H7 (cell line): Measurements from ENCODE around the gene RSPH10B2. TPM values are rescaled to one million over a fixed set of nuclear protein-coding genes. Genes with fewer than 3 reads are reported as not detected.
"Not testable (repeated sequence)": the region's sequence is repeated elsewhere in the genome, so short reads cannot be mapped to it uniquely, and the experiment has no call there.

ENCODE experiments used
- DNase-seq: peaks from one replicate; pipeline ENCODE4 v3.0.0; 2012
- H3K27me3 ChIP-seq: 2 replicates; pipeline ENCODE4 v1.6.0; 2011; ENCODE audit warnings: mild to moderate bottlenecking, low read length; ENCODE audit not compliant: control insufficient read depth, insufficient read depth
- H3K36me3 ChIP-seq: replicated peaks from 2 replicates; pipeline ENCODE4 v1.5.1; 2011; ENCODE audit warnings: low read length; ENCODE audit not compliant: control insufficient read depth, insufficient read depth
- H3K4me3 ChIP-seq: 2 replicates; pipeline ENCODE4 v1.5.1; 2011; ENCODE audit warnings: low read depth, mild to moderate bottlenecking, control low read depth, low read length, moderate library complexity; ENCODE audit not compliant: insufficient read depth
- total RNA-seq: library from RNA; depleted of rRNA; stranded (reverse); fragments of >200 nt; shearing (Covaris generic); gene quantifications from 2 replicates; pipeline ENCODE4 v1.2.3, GENCODE V29; 2014; rRNA removed

Gene RSPH10B2
- total RNA-seq, 1 experiment from 2014 or later: 0.31 TPM

DNA sequence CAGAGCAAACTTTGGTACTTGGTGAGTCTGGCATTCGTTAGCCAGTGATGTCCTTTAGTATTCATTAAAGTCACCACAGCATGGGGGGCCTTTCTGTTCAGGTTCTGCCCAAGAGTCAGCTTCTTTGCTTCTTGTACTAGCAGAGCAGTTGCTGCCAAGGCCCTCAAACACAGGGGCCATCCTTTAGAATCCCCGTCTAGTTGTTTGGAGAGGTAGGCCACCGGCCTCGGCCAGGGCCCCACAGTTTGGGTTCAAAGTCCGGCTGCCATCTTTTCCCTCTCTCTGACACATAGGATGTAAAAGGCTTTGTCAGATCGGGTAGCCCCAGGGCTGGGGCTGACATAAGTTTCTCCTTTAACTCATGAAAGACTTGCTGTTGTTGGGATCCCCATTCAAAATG is 89.8 kb downstream of the RSPH10B2 start:
- not testable (repeated sequence) for DNase-seq, H3K4me3 ChIP-seq, H3K36me3 ChIP-seq, H3K27me3 ChIP-seq

GRCh38 chr7:6845971-6846449 is 92.1 kb downstream of the RSPH10B2 start:
- not testable (repeated sequence) for H3K27me3 ChIP-seq, DNase-seq, H3K4me3 ChIP-seq, H3K36me3 ChIP-seq

DNA sequence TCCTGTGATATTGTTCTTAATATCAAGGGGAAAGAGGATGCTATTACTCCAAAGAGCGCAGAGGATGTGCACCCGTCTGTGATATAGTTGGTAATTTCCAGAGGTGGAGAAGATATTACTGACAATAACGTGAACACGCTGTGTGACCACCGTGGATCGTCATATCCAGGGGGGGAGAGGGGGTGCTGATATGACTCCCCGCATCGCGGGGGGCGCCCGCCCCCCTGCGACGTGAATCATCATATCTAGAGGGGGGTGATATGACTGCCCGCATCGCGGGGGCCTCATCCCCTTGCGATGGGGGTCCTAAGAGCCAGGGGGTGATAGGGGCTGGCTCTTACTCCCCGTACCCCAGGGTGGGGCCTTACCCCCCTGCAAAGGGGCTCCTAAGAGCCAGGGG is 93.8 kb downstream of the RSPH10B2 start:
- H3K36me3 ChIP-seq, H3K4me3 ChIP-seq, H3K27me3 ChIP-seq, DNase-seq: not testable (repeated sequence)

Other genes starting within 250 kb of the RSPH10B2 start
- gene GRID2IP, start 202.6 kb upstream of the RSPH10B2 start, total RNA-seq: 0.28 and 0.33 TPM in 2 replicates
- gene ZDHHC4, start 176.6 kb upstream of the RSPH10B2 start, total RNA-seq: 54.8 and 63.2 TPM in 2 replicates
- 24.7 and 30.7 TPM in 2 replicates for gene INTS15, start 164.1 kb upstream of the RSPH10B2 start, total RNA-seq
- 6.4 and 6.5 TPM in 2 replicates for gene ZNF853, start 138.5 kb upstream of the RSPH10B2 start, total RNA-seq
- gene ZNF316, start 116.8 kb upstream of the RSPH10B2 start, total RNA-seq: 7.6 and 10.0 TPM in 2 replicates
- gene ZNF12, start 47.2 kb upstream of the RSPH10B2 start, total RNA-seq: 13.8 and 16.7 TPM in 2 replicates
- 40.3 and 40.5 TPM in 2 replicates for gene CCZ1B, start 72.2 kb downstream of the RSPH10B2 start, total RNA-seq